ENCODE results near the gene MEAK7.

Gene MEAK7

DNA sequence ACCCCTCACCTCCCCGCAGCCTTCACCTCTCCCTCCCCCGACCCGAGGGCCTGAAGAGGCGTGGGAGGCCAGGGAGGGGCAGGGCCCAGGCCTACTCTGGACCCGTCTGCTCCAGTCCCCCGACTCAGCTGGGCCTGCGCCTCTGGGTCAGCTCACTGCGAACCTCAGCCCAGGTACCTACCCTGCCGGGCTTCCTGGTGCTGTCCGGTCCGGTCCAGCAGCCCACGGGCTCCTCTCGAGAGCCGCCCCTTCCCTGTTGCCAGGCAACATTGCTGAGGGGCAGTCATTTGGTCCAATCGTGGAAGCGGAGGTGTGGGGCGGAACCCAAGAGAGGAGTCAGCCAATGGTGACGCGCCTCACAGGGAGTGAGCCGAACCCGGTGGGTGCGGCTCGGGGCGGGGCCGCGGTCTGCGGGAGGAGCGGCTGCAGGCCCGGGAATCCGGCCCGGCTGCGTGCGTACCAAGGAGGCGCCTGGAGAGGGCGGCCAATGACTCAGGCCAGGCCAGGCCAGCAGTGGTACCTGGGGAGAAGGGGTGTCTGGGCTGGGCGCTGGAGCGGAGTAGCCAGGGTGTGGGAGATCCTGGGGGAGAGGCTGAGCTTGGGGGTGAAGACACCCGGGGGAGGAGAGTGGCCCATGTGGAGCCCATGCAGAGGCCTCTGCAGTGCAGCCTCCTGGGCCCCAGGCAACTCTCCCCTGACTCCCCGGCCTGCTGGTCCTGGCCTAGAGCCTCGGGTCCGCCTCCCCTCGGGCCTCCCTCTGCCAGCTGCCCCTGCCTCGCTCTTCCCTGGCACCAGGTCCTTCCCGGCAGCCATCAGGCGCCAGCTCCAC, at the start of gene MEAK7:
Gene MEAK7, minus strand, starts transcription at position 240 of the 829 bp plus-strand sequence. CDS start 6,573 bp downstream, outside the sequence.
- peak; percentile 87 to 94 for DNase-seq (ENCODE audit: low read depth in 2 of 2)

DNA sequence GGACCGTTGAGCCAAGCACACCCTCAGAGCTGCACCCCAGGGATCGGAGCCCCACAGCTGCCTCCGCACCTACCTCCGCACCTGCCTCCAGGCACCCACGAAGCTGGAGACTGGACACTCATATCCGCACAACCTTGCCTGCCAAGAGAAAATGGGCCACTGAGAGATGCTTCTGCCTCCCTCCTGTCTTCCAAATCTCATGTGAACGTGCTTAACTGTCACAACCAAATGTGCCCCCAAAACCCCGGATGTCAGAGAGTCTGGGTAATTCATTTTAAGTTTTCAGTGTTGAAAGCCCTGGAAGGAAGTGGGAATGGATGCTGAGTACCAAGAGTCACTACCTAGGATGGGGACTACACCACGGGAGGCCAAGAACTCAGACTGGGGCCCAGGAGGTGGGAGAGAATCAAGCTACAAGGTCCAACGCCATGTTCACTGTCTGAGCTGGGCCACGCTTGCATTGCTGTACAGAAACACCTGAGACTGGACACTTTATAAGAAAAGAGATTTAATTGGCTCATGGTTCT, 49.5 kb upstream of the MEAK7 start:
- DNase-seq (ENCODE audit: low read depth in 2 of 2) = no peak

GRCh38 chr16:84552135-84552534, 47.7 kb upstream of the MEAK7 start:
- DNase-seq (ENCODE audit: low read depth in 2 of 2) = no peak

GRCh38 chr16:84550096-84550495, 45.6 kb upstream of the MEAK7 start:
- no peak for DNase-seq (ENCODE audit: low read depth in 2 of 2)

DNA sequence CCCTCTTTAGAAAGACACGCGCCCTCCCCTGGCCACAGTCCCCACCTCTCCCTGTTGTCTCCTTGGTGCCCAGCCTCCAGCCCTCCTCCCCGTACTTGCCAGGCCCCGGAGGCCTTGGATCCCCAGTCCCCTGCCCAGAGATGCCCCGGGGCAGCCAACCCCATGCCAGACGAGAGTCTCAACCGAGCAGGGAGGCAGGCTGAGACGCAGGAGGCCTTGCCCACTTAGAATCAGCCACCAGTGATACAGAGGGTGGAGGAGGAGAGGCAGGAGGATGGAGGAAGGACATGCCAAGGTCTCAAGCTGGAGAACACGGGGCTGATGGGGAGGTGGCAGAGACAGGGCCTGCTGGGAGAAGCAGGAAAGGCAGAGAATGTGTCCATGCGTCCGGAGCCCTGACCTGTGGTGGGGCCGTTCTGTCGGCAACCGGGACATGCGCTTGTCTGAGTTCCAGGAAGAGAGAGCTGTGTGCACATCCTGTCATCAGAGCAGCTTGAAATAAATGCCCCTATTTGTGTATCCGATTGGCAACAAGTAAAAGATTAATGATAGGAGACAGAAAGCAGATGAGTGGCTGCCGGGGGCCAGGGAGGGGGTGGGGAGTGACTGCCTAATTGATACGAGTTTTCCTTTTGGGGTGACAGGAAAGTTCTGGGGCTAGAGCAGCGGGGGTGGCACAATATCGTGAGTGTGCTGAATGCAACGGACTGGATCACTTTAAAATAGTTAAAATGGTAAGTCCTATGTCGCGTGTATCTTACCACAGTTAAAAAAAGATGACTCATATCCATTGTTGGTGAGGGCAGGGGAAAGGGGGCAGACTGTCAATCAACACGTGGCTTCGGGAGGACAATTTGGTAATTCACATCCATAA, 44.7 kb upstream of the MEAK7 start:
- DNase-seq (ENCODE audit: low read depth in 2 of 2) = peak; percentile 24 to 36

DNA sequence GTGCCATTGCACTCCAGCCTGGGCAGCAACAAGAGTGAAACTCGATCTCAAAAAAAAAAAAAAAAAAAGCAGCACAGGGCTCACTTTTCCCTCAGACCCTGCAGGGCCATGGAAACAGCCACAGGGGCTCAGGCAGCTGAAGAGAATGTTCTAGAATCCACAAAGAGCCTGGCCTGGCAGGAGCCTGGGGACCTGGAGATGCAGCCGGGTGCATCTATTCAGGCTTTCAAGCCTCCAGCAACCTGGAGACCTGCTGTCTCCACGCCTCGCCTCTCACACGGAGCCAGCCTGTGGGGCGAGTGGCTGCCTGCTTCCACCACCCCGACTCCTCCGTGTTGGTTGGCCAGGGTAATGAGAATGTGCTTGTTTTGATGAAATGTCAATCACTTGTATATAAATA, 44.0 kb upstream of the MEAK7 start:
- no peak for DNase-seq (ENCODE audit: low read depth in 2 of 2)

DNA sequence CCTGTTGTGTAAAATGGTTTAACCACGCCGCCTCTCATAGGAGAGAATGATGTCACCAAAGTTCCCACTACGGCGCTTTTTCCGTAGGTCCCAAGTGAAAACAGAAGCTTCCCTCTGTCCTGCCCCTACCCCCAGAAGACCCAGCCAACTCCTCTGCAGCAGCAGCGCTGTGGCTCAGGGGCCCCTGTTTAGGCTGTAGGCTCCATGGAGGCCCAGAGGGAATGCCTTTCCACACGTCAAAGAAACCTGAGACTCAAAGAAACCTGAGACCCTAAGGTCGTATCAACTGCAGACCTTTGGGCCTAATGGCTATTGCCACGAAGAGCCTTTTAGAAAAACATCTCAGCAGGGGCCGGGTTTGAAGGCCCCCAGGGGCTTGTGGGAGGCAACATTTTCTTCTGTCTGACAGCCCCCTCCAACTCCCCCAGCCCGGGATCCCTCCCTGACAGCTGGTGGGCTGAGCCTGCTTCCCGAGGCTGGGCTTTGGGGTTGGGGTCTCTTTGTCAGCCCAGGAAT, 43.1 kb upstream of the MEAK7 start:
- DNase-seq (ENCODE audit: low read depth in 2 of 2) = peak in 1 of 2 donors; percentile 7

- DNase-seq (ENCODE audit: low read depth in 2 of 2) = no peak
These were observed 42.4 kb upstream of the MEAK7 start for GRCh38 chr16:84546669-84547545.

DNA sequence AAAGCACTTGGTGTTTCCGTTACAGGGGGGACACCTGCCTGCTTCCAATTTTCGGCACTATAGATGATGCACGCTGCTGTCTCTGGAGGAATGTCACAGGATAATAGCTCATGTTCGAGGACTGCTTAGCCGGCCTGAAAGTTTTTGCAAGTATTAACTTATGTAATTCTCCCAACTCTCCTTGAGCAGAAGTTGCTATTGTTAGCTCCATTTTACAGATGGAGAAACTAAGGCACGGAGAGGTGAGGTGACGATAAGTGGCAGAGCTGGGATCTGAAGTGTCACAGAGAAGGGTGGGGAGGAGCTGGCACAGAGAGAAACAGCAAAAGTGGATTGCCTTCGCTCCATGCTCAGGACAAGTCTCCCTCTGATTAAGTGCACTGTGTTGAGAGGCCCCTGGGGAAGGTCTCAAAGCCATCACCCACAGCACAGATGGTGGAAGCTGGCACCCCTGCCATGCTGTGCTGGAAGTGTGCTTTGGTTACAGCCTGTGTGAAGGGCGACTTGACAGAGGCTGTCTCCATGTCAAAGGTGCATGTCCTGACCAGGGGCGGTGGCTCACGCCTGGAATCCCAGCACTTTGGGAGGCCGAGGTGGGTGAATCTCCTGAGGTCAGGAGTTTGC, 40.8 kb upstream of the MEAK7 start:
- DNase-seq (ENCODE audit: low read depth in 2 of 2) = no peak

DNA sequence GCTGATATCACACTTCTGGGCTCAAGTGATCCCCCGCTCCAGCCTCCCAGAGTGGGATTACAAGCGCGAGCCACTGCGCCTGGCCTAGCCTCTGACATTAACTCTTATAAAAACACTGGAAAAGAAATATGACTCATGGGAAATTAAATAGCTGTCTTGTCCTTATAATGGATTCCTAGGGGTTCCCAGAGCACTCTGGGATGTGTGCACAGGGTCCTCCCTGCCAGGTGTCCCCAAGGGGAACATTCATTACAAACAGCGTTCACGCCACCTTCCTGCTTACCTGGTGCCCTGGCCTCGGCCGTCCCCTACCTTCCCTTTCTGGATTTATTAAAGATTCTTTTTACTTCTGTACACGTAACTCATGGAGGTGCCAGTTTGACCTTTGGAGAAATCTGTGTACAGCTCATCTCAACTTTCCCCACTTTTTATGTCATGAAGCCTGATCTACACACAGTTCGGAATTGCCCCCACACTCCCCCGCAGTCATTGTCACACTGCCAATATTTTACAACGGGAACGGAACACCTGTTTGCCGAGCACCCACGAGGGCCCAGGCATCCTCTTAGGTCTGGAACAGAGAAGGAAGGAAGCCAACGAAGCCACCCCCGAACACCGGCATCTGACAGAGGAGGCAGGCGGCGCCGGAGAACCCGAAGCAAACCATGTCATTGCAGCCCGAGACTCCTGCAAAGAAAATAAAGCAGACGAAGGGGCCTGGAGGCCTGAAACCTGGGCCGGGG, 39.7 kb upstream of the MEAK7 start:
- peak in 1 of 2 donors; percentile 40 for DNase-seq (ENCODE audit: low read depth in 2 of 2)

- no peak for DNase-seq (ENCODE audit: low read depth in 2 of 2)
These were observed 38.8 kb upstream of the MEAK7 start for GRCh38 chr16:84543253-84543652.

DNA sequence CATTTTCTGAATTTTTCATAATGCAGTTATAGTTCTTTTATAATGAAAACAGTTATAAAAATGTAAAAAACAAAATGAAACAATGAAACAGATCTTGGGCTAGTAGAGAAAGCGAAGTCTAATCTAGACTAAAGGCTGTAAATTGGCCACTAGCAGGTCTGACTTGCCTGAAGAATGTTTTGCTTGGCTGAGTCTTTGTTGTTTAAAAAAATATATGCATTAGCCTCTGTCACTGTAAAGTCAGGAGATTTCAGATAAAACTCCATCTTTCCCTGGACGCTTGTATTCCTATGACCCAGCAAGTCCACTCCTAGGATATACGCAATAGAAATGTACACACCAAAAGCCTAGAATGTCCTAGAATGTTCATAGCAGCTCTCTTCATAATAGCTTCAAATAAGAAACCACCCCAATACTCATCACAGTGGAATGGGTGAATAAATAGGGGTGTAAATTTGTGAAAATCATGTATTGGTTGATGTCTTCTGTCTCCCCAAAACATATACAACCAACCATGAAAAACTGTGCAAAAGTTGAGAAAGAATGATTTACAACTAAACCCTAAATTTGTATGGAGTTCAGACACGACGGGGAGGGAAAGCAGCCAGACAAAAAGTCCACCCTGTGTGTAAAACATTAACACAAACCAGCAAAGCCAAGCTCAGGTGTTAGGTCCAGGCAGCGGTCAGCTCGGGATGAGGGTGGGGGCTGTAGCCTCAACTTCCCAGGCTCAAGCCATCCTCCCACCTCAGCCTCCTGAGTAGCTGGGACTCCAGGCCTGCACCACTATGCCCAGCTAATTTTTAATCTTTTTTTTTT, 37.7 kb upstream of the MEAK7 start:
- no peak for DNase-seq (ENCODE audit: low read depth in 2 of 2)

DNA sequence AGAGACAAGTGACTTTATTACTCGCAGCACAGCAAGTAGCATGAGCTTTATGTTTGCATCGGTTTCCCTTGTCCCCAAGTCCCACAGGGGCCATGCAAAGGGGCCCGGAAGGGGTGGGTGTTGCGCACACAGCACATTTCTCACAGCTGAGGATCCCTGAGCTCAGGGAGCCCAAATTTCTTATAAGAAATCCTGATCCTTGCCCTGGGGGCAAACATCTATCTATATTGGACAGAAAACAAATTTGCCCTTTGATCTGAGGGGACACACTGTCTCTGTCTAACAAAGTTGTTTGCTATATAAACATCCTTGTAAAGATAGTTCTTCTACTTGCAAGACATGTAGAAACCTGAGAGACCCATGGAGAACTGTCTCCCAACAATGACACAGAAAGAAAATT, 35.7 kb upstream of the MEAK7 start:
- DNase-seq (ENCODE audit: low read depth in 2 of 2) = no peak

DNA sequence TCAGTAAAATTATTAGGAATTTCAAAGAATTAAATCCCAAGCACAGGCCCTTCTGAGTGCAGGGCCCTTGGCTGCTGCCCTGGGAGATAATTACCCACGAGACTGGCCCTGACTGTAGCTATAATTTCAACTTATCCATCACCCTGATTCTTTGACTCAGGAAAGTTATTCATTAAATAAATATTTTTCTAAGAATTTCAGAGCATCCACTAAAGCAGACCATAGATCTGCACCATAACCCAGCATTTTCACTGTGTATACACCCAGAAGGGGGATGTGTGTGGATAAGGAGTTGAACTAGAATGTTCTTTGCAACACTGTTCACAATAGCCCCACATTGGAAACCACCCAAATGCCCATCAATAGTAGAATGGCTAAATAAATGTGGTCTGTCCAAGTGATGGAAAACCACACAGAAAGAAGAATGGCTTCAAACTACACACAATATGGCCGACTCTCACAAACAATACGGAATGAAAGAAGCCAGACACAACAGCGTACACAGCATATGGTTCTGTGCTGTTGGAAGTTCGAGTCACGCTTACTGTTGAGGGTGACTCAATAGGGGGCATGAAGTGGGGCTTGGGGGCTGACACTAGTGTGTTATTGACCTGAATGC, 33.9 kb upstream of the MEAK7 start:
- no peak for DNase-seq (ENCODE audit: low read depth in 2 of 2)

- DNase-seq (ENCODE audit: low read depth in 2 of 2) = no peak
These were observed 33.2 kb upstream of the MEAK7 start for GRCh38 chr16:84537491-84538151.

DNA sequence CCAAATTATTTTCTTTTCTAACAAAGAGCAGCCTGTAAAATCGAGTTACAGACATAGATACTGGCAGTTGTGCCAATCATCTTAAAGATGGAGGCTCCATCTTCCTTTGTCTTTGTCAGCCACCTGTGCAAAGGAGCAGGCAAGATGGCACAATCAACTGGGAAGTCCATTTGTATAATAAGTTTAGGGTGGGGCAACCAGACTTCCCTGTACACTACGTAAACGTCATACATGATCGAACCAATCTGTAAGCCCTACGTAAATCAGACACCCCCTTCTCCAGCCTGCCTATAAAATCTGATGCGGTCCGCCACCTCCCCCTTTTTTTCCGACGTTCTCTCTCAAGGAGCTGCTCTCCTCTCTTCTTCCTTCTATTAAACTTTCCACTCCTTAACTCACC, 31.4 kb upstream of the MEAK7 start:
- DNase-seq (ENCODE audit: low read depth in 2 of 2) = no peak

GRCh38 chr16:84535408-84535807, 30.9 kb upstream of the MEAK7 start:
- no peak for DNase-seq (ENCODE audit: low read depth in 2 of 2)

DNA sequence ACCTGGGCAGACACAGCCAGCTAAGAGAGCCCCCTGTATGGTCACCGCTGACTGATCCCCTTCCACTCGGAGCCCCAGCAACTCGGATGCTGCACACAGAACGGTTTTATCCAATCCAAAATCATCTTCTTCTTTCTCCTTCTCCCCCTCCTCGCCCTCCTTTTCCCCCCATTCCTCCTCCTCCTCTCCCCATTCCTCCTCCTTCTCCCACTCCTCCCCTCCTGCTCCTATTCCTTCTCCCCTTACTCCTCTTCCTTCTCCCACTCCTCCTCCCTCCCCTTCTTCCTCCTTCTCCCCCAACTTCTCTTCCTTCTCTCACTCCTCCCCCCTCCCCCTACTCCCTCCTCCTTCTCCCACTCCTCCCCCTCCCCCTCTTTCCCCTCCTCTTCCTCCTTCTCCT, 30.4 kb upstream of the MEAK7 start:
- no peak for DNase-seq (ENCODE audit: low read depth in 2 of 2)

All from activated CD8-positive, alpha-beta memory T cell treated with anti-CD3 and anti-CD28 coated beads for 4 hours (primary cell).